WTC11 (cell line): ENCODE data around the gene PLXNA2. TPM values are rescaled to one million over a fixed set of nuclear protein-coding genes. Genes with fewer than 3 reads are reported as not detected.

ENCODE experiments used
- ATAC-seq: fragments of 200-7000 bp; cut with Tn5 transposase; 2 replicates; pipeline ENCODE4 v1.10.0; 2021; ENCODE audit warnings: mild to moderate bottlenecking, moderate library complexity
- CTCF ChIA-PET: fragments of 300-600 bp; sonication (Branson Sonifier 250); formaldehyde crosslinking; loops from one replicate; lab custom pipeline; 2021; ENCODE audit warnings: antibody characterized with exemption; lab: Charles Lee
- POLR2A ChIA-PET: fragments of 350-600 bp; sonication (Branson Sonifier 250); formaldehyde crosslinking; loops from one replicate; lab custom pipeline; 2021; ENCODE audit warnings: antibody characterized with exemption; lab: Charles Lee
- DNase-seq: peaks from one replicate; pipeline ENCODE4 v3.0.0; 2021; ENCODE audit warnings: low spot score
- H3K27ac Mint-ChIP-seq: 2 replicates; pipeline ENCODE4 v1.8.0; 2021; ENCODE audit warnings: mixed read lengths
- H3K27me3 Mint-ChIP-seq: 2 replicates; pipeline ENCODE4 v1.8.0; 2021; ENCODE audit warnings: low read depth, mild to moderate bottlenecking, moderate library complexity, mixed read lengths
- H3K36me3 Mint-ChIP-seq: 2 replicates; pipeline ENCODE4 v1.8.0; 2021; ENCODE audit warnings: mixed read lengths
- H3K4me1 Mint-ChIP-seq: 2 replicates; pipeline ENCODE4 v1.8.0; 2022; ENCODE audit warnings: mixed read lengths
- H3K4me3 Mint-ChIP-seq: 2 replicates; pipeline ENCODE4 v1.8.0; 2021; ENCODE audit warnings: mild to moderate bottlenecking, moderate library complexity, mixed read lengths
- H3K9me3 Mint-ChIP-seq: 2 replicates; pipeline ENCODE4 v1.8.0; 2021; ENCODE audit warnings: mixed read lengths
- AFF4 ChIP-seq: sonication (generic); formaldehyde crosslinking; IDR thresholded peaks from 2 replicates; pipeline ENCODE4 v1.8.1; 2023; ENCODE audit warnings: mild to moderate bottlenecking, missing genetic modification reagents, borderline replicate concordance
- AR ChIP-seq: fragments of 250-450 bp; sonication (Bioruptor Pico); IDR thresholded peaks from 2 replicates; pipeline ENCODE4 v1.9.0; 2021; ENCODE audit warnings: mild to moderate bottlenecking
- E2F5 ChIP-seq: sonication (generic); formaldehyde crosslinking; IDR thresholded peaks from 2 replicates; pipeline ENCODE4 v1.8.1; 2022; ENCODE audit warnings: mild to moderate bottlenecking, moderate library complexity, missing genetic modification reagents
- ERG ChIP-seq: fragments of 250-450 bp; sonication (Bioruptor Pico); IDR thresholded peaks from 2 replicates; pipeline ENCODE4 v1.8.0; 2021; ENCODE audit warnings: mild to moderate bottlenecking
- FOXJ3 ChIP-seq: sonication (generic); formaldehyde crosslinking; IDR thresholded peaks from 2 replicates; pipeline ENCODE4 v1.9.0; 2021; ENCODE audit warnings: missing genetic modification reagents, mild to moderate bottlenecking, borderline replicate concordance
- FOXK1 ChIP-seq: sonication (generic); formaldehyde crosslinking; IDR thresholded peaks from 2 replicates; pipeline ENCODE4 v1.8.0; 2022; ENCODE audit warnings: mild to moderate bottlenecking, moderate library complexity, missing genetic modification reagents
- MYBL2 ChIP-seq: sonication (generic); formaldehyde crosslinking; IDR thresholded peaks from 2 replicates; pipeline ENCODE4 v1.8.1; 2023; ENCODE audit warnings: mild to moderate bottlenecking, moderate library complexity, missing genetic modification reagents
- NFYB ChIP-seq: sonication (generic); formaldehyde crosslinking; conservative IDR thresholded peaks from 2 replicates; pipeline ENCODE4 v1.8.0; 2022; ENCODE audit warnings: low read depth, missing genetic modification reagents
- NR2C2 ChIP-seq: sonication (generic); formaldehyde crosslinking; IDR thresholded peaks from 2 replicates; pipeline ENCODE4 v1.8.0; 2022; ENCODE audit warnings: mild to moderate bottlenecking, missing genetic modification reagents
- RELA ChIP-seq: sonication (generic); formaldehyde crosslinking; IDR thresholded peaks from 2 replicates; pipeline ENCODE4 v1.8.1; 2022; ENCODE audit warnings: missing genetic modification reagents, mild to moderate bottlenecking, borderline replicate concordance
- SMAD3 ChIP-seq: sonication (generic); formaldehyde crosslinking; IDR thresholded peaks from 2 replicates; pipeline ENCODE4 v1.8.0; 2022; ENCODE audit warnings: missing genetic modification reagents, mild to moderate bottlenecking, borderline replicate concordance
- TCF7 ChIP-seq: sonication (generic); formaldehyde crosslinking; IDR thresholded peaks from 2 replicates; pipeline ENCODE4 v1.8.0; 2022; ENCODE audit warnings: mild to moderate bottlenecking, low read depth, missing genetic modification reagents, moderate library complexity
- ZNF396 ChIP-seq: fragments of 250-450 bp; sonication (Bioruptor Pico); IDR thresholded peaks from 2 replicates; pipeline ENCODE4 v1.8.0; 2021; ENCODE audit warnings: mild to moderate bottlenecking, moderate library complexity, borderline replicate concordance
- ZNF532 ChIP-seq: fragments of 250-450 bp; sonication (Bioruptor Pico); IDR thresholded peaks from 2 replicates; pipeline ENCODE4 v1.9.0; 2021; ENCODE audit warnings: mild to moderate bottlenecking, borderline replicate concordance
- total RNA-seq: library from RNA; stranded (reverse); gene quantifications from 3 replicates; pipeline ENCODE4 v1.2.3, GENCODE V29; 2021

The PLXNA2 gene
- total RNA-seq, 1 experiment from 2014 or later = 4.2 TPM

GRCh38 chr1:208036106-208036808 is 207.9 kb downstream of the PLXNA2 start:
- ATAC-seq = peak; percentile 88
- CTCF ChIA-PET = interaction anchor here (0.8 to 1.4 kb wide), 7 partner anchors 9 to 209 kb away, joined by 3 to 6 read pairs (median 4); no protein-coding TSS in a partner anchor
- H3K27ac Mint-ChIP-seq = no peak overlapping the region

More at GRCh38 chr1:208036106-208036808, 207.9 kb downstream of the PLXNA2 start:
- peak; percentile 29 for DNase-seq
- POLR2A ChIA-PET = no interaction called here
- TF ChIP-seq TCF7 = no peak
- no peak for TF ChIP-seq FOXJ3 (CRISPR knock-in tag)
- no peak for TF ChIP-seq NFYB (CRISPR knock-in tag)
- TF ChIP-seq ZNF532 = no peak
- no peak for TF ChIP-seq AFF4
- TF ChIP-seq ZNF396 (CRISPR knock-in tag) = no peak
- no peak for TF ChIP-seq NR2C2 (CRISPR knock-in tag)
- TF ChIP-seq FOXK1 (CRISPR knock-in tag) = no peak
- no peak for TF ChIP-seq AR (CRISPR knock-in tag)
- no peak for TF ChIP-seq MYBL2 (CRISPR knock-in tag)
- TF ChIP-seq SMAD3 = no peak
- no peak for TF ChIP-seq ERG
- TF ChIP-seq RELA = no peak
- TF ChIP-seq E2F5 (CRISPR knock-in tag) = no peak
- Mint-ChIP-seq H3K9me3 (no peaks in the 10 kb centered on the region), H3K27me3 (no peaks in the 10 kb centered on the region), H3K36me3 (no peaks in the 10 kb centered on the region), H3K4me1 (0 out of 2 replicates have a peak, but pooled peaks cover 4% of the 10 kb centered on the region), H3K4me3 (no peak overlapping the region)
